Mesenchymal stem cell (in vitro differentiated cells and primary cell): ENCODE results near the gene ZNF862.

Experiments used
- DNase-seq: peaks from one replicate; pipeline ENCODE4 v3.0.0-alpha.2; 2013
- H2AFZ ChIP-seq: one replicate; pipeline ENCODE4 v1.6.1; 2013; ENCODE audit warnings: low read depth, mild to moderate bottlenecking, control low read depth, inconsistent platforms, low read length, moderate library complexity
- H2AK5ac ChIP-seq: 2 replicates; pipeline ENCODE4 v1.6.1; 2013; ENCODE audit warnings: low read length, moderate library complexity, mild to moderate bottlenecking, inconsistent platforms; ENCODE audit not compliant: severe bottlenecking
- H2BK120ac ChIP-seq: one replicate; pipeline ENCODE4 v1.6.1; 2013; ENCODE audit warnings: low read depth, mild to moderate bottlenecking, inconsistent platforms, low read length, moderate library complexity
- H2BK12ac ChIP-seq, 2 experiments: one replicate each; pipeline ENCODE4 v1.6.1; 2013; ENCODE audit warnings: inconsistent platforms in 2 of 2, low read length in 2 of 2, mild to moderate bottlenecking in 2 of 2, moderate library complexity in 2 of 2, control low read depth in 1 of 2
- H2BK15ac ChIP-seq: one replicate; pipeline ENCODE4 v1.6.1; 2013; ENCODE audit warnings: mild to moderate bottlenecking, low read depth, inconsistent platforms; ENCODE audit not compliant: poor library complexity, severe bottlenecking
- H2BK5ac ChIP-seq: 2 replicates; pipeline ENCODE4 v1.6.1; 2013; ENCODE audit warnings: low read depth, mild to moderate bottlenecking, low read length, control low read depth, inconsistent platforms; ENCODE audit not compliant: poor library complexity, severe bottlenecking
- H3K14ac ChIP-seq, 2 experiments: one replicate each; pipeline ENCODE4 v1.6.1; 2013; ENCODE audit warnings: inconsistent platforms in 2 of 2, low read length in 2 of 2, control low read depth in 1 of 2, mild to moderate bottlenecking in 1 of 2, moderate library complexity in 1 of 2
- H3K18ac ChIP-seq, 2 experiments: one replicate each; pipeline ENCODE4 v1.6.1; 2013; ENCODE audit warnings: inconsistent platforms in 2 of 2, low read length in 2 of 2, control low read depth in 1 of 2, low read depth in 1 of 2, mild to moderate bottlenecking in 1 of 2
- H3K23ac ChIP-seq, 2 experiments: one replicate each; pipeline ENCODE4 v1.6.1; 2013; ENCODE audit warnings: inconsistent platforms in 2 of 2, low read length in 2 of 2, mild to moderate bottlenecking in 2 of 2, moderate library complexity in 2 of 2, control low read depth in 1 of 2
- H3K27ac ChIP-seq: 2 replicates; pipeline ENCODE4 v1.5.1; 2013; ENCODE audit warnings: mild to moderate bottlenecking, moderate library complexity, low read length, control low read depth, inconsistent platforms; ENCODE audit not compliant: poor library complexity, severe bottlenecking
- H3K27me3 ChIP-seq, 2 experiments: 2 replicates each; pipeline versions ENCODE4 v1.6.1 to v1.7.0; 2013; ENCODE audit warnings: low read length in 2 of 2, mild to moderate bottlenecking in 2 of 2, moderate library complexity in 2 of 2, control low read depth in 1 of 2, inconsistent platforms in 1 of 2; ENCODE audit not compliant: control insufficient read depth in 1 of 2, insufficient read depth in 1 of 2
- H3K36me3 ChIP-seq, 2 experiments: 2 replicates each; pipeline versions ENCODE4 v1.6.1 to v1.7.0; 2013; ENCODE audit warnings: low read length in 2 of 2, control low read depth in 1 of 2, inconsistent platforms in 1 of 2, low read depth in 1 of 2, mild to moderate bottlenecking in 1 of 2; ENCODE audit not compliant: insufficient read depth in 2 of 2, control insufficient read depth in 1 of 2
- H3K4ac ChIP-seq, 2 experiments: one replicate each; pipeline ENCODE4 v1.6.1; 2013; ENCODE audit warnings: inconsistent platforms in 2 of 2, low read length in 2 of 2, mild to moderate bottlenecking in 2 of 2, moderate library complexity in 2 of 2, control low read depth in 1 of 2, low read depth in 1 of 2
- H3K4me1 ChIP-seq: 2 replicates; pipeline ENCODE4 v1.6.1; 2013; ENCODE audit warnings: low read depth, low read length, control low read depth; ENCODE audit not compliant: control insufficient read depth, insufficient read depth
- H3K4me2 ChIP-seq: 2 replicates; pipeline ENCODE4 v1.6.1; 2013; ENCODE audit warnings: low read length, mild to moderate bottlenecking, inconsistent platforms; ENCODE audit not compliant: poor library complexity, severe bottlenecking
- H3K4me3 ChIP-seq, 2 experiments: 2 replicates each; pipeline versions ENCODE4 v1.5.1 to v1.7.0; 2013; ENCODE audit warnings: low read length in 2 of 2, mild to moderate bottlenecking in 2 of 2, control low read depth in 1 of 2, low read depth in 1 of 2; ENCODE audit not compliant: insufficient read depth in 1 of 2
- H3K79me1 ChIP-seq: replicated peaks from 2 replicates; pipeline ENCODE4 v1.6.1; 2013; ENCODE audit warnings: mild to moderate bottlenecking, control low read depth, low read length, inconsistent platforms; ENCODE audit not compliant: poor library complexity, severe bottlenecking
- H3K9ac ChIP-seq: 2 replicates; pipeline ENCODE4 v1.7.0; 2013; ENCODE audit warnings: mild to moderate bottlenecking, low read length, moderate library complexity
- H3K9me3 ChIP-seq: 2 replicates; pipeline ENCODE4 v1.7.0; 2013; ENCODE audit warnings: mild to moderate bottlenecking, low read length; ENCODE audit not compliant: control insufficient read depth
- H4K8ac ChIP-seq: one replicate; pipeline ENCODE4 v1.6.1; 2013; ENCODE audit warnings: inconsistent platforms, mild to moderate bottlenecking, low read length, moderate library complexity
- H4K91ac ChIP-seq: one replicate; pipeline ENCODE4 v1.6.1; 2013; ENCODE audit warnings: mild to moderate bottlenecking, low read length, inconsistent platforms
- WGBS: methylation state at CpG from one replicate; pipeline ENCODE4 v1.1.7; 2013; ENCODE audit warnings: mixed read lengths; 5-methylcytosine and 5-hydroxymethylcytosine counted together

Gene ZNF862

GRCh38 chr7:149881328-149882247 lies 43.4 kb downstream of the ZNF862 start:
- Histone ChIP-seq H3K18ac (no peak overlapping the region), H3K14ac (no peak overlapping the region), H3K9ac (no peak overlapping the region), H3K4me3 (no peak overlapping the region), H3K36me3 (peaks cover 0 to 16% of the 10 kb centered on the region in 2 experiments), H2AK5ac (peak overlapping the region; percentile 62), H4K91ac (no peak overlapping the region), H3K4ac (no peak overlapping the region), H2AFZ (no peak overlapping the region), H3K23ac (no peak overlapping the region), H3K9me3 (no peaks in the 10 kb centered on the region), H3K27me3 (peaks cover 0 to 3% of the 10 kb centered on the region in 2 experiments), H2BK120ac (no peak overlapping the region), H4K8ac (no peak overlapping the region), H2BK15ac (no peak overlapping the region), H3K79me1 (no peaks in the 10 kb centered on the region), H2BK5ac (no peak overlapping the region), H3K4me1 (peaks cover 38% of the 10 kb centered on the region), H3K4me2 (no peak overlapping the region), H2BK12ac (no peak overlapping the region), H3K27ac (no peak overlapping the region)
- no peak for DNase-seq
- 87% methylated on average over 19 of the region's 19 CpGs for WGBS

DNA sequence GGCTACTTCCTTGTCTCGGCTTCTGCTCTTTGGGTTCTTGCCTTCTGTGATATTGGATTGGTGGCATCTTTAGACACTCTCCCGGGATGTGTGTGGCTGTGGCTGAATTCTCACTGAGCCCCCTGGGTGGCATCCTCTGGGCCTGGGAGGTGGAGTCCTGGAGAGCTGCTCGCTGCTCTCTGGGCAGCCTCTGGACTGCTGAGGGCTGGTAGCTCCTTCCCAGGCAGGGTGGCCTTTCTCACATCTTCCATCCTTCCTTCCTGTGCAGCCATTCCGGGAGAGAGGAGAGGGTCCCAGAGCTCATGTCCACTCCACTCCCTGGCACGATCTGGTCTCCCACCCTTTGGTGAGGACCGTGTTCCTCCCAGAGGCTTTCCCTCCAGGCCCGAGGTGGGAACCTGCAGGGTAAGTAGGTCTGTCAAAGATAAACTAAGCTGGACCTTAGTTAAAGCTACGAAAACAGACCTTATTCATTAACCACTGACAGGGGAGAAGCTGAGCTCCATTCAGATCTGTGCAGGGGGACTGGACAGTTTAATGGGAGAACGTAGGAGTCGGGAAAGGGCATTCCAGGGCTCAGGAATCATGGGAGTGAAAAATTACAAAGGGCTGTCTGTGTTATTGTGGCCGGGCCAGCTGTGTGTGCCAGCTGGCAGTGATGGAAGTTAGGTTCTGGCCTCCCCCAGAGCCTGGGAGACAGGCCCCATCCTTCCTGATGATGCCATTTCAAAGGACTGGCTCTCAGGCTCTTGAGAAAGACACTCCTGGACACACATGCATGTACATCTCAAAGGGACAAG lies 44.3 kb downstream of the ZNF862 start:
- Histone ChIP-seq H3K36me3 (peaks cover 0 to 16% of the 10 kb centered on the region in 2 experiments), H3K4me2 (no peak overlapping the region), H3K4me1 (peaks cover 42% of the 10 kb centered on the region), H3K4ac (no peak overlapping the region), H3K23ac (no peak overlapping the region), H4K8ac (no peak overlapping the region), H3K9me3 (no peaks in the 10 kb centered on the region), H3K79me1 (no peaks in the 10 kb centered on the region), H3K18ac (no peak overlapping the region), H3K27me3 (peaks cover 0 to 3% of the 10 kb centered on the region in 2 experiments), H2AK5ac (peak overlapping the region; percentile 62), H3K4me3 (no peak overlapping the region), H3K27ac (peak overlapping the region; percentile 59), H3K14ac (no peak overlapping the region), H3K9ac (no peak overlapping the region), H2BK12ac (no peak overlapping the region), H2AFZ (no peak overlapping the region), H2BK15ac (no peak overlapping the region), H2BK5ac (peak overlapping the region; percentile 32), H2BK120ac (no peak overlapping the region), H4K91ac (no peak overlapping the region)
- no peak for DNase-seq
- WGBS: 94% methylated on average over 9 of the region's 11 CpGs

- no peaks in the 10 kb centered on the region for H3K79me1 ChIP-seq
- no peak overlapping the region for H4K8ac ChIP-seq
- H2AFZ ChIP-seq: no peak overlapping the region
- H3K18ac ChIP-seq: no peak overlapping the region
- no peak overlapping the region for H3K4me2 ChIP-seq
- no peak overlapping the region for H2BK120ac ChIP-seq
- H3K4me3 ChIP-seq: no peak overlapping the region
- no peak for DNase-seq
- H3K9ac ChIP-seq: no peak overlapping the region
- peaks cover 0 to 14% of the 10 kb centered on the region in 2 experiments for H3K36me3 ChIP-seq
- H2AK5ac ChIP-seq: peak overlapping the region; percentile 25
- no peak overlapping the region for H3K4ac ChIP-seq
- no peak overlapping the region for H2BK5ac ChIP-seq
- WGBS: 72% methylated on average over 8 of the region's 8 CpGs
- H4K91ac ChIP-seq: no peak overlapping the region
- no peak overlapping the region for H2BK12ac ChIP-seq
- H3K9me3 ChIP-seq: no peaks in the 10 kb centered on the region
- H3K27ac ChIP-seq: peak overlapping the region; percentile 20
- H3K14ac ChIP-seq: no peak overlapping the region
- H3K27me3 ChIP-seq: peaks cover 0 to 3% of the 10 kb centered on the region in 2 experiments
- no peak overlapping the region for H2BK15ac ChIP-seq
- H3K23ac ChIP-seq: no peak overlapping the region
- H3K4me1 ChIP-seq: peaks cover 43% of the 10 kb centered on the region
Observed at GRCh38 chr7:149883048-149883438, 44.9 kb downstream of the ZNF862 start.

DNA sequence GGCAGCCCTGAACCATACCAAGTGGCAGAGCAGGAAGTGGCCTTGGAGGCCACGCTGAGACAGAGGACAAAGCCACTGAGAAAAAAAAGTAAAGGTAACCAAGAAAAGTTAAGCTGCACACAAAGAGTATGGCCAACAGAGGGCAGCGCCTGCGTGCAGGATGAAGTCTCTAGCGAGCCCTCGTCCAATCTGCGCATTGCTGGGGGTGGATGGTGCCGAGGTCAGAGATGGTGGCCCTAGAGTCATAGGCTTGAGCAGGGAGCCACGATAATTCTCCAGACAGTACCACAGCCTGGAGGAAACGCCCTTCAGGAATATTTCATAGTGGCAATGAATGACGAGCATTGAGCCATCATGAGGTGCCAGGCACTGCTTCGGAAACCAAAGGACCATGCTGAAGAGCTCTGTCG lies 45.3 kb downstream of the ZNF862 start:
- Histone ChIP-seq H2AK5ac (peak overlapping the region; percentile 25), H3K4ac (no peak overlapping the region), H3K4me1 (peaks cover 43% of the 10 kb centered on the region), H2BK5ac (no peak overlapping the region), H2AFZ (no peak overlapping the region), H3K4me3 (no peak overlapping the region), H3K36me3 (peaks cover 0 to 11% of the 10 kb centered on the region in 2 experiments), H4K91ac (no peak overlapping the region), H3K79me1 (no peaks in the 10 kb centered on the region), H3K23ac (no peak overlapping the region), H3K27me3 (peaks cover 0 to 3% of the 10 kb centered on the region in 2 experiments), H3K4me2 (no peak overlapping the region), H2BK12ac (no peak overlapping the region), H3K9me3 (no peaks in the 10 kb centered on the region), H3K14ac (no peak overlapping the region), H2BK15ac (no peak overlapping the region), H3K27ac (no peak overlapping the region), H3K9ac (no peak overlapping the region), H3K18ac (no peak overlapping the region), H4K8ac (no peak overlapping the region), H2BK120ac (no peak overlapping the region)
- DNase-seq: peak; percentile 38
- 29% methylated on average over 12 of the region's 12 CpGs for WGBS
